ENCODE data around the gene SRBD1.

SRBD1 gene

GRCh38 chr2:45403036-45403435 lies 208.0 kb downstream of the SRBD1 start:
- DNase-seq (ENCODE audit: low read depth), result no peak
- TF ChIP-seq, protein P1, sequence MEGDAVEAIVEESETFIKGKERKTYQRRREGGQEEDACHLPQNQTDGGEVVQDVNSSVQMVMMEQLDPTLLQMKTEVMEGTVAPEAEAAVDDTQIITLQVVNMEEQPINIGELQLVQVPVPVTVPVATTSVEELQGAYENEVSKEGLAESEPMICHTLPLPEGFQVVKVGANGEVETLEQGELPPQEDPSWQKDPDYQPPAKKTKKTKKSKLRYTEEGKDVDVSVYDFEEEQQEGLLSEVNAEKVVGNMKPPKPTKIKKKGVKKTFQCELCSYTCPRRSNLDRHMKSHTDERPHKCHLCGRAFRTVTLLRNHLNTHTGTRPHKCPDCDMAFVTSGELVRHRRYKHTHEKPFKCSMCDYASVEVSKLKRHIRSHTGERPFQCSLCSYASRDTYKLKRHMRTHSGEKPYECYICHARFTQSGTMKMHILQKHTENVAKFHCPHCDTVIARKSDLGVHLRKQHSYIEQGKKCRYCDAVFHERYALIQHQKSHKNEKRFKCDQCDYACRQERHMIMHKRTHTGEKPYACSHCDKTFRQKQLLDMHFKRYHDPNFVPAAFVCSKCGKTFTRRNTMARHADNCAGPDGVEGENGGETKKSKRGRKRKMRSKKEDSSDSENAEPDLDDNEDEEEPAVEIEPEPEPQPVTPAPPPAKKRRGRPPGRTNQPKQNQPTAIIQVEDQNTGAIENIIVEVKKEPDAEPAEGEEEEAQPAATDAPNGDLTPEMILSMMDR (IDR thresholded peaks at IDR 0.05; ENCODE audit: control insufficient read depth, insufficient read depth, low read depth, low read length, missing control alignments), result no peak
- H3K4me3 ChIP-seq (ENCODE audit: control insufficient read depth, low read depth, low read length), result no peak overlapping the region

- TF ChIP-seq, protein P1 (IDR thresholded peaks at IDR 0.05; ENCODE audit: control insufficient read depth, insufficient read depth, low read depth, low read length, missing control alignments), result no peak
- DNase-seq (ENCODE audit: low read depth), result no peak
- H3K4me3 ChIP-seq (ENCODE audit: control insufficient read depth, low read depth, low read length), result no peak overlapping the region
These were observed 209.6 kb downstream of the SRBD1 start for GRCh38 chr2:45401431-45401922.

- H3K4me3 ChIP-seq (ENCODE audit: control insufficient read depth, low read depth, low read length), result no peak overlapping the region
- no peak for DNase-seq (ENCODE audit: low read depth)
- TF ChIP-seq, protein P1 (IDR thresholded peaks at IDR 0.05; ENCODE audit: control insufficient read depth, insufficient read depth, low read depth, low read length, missing control alignments), result no peak
These were observed 211.9 kb downstream of the SRBD1 start for GRCh38 chr2:45399040-45399784.

DNA sequence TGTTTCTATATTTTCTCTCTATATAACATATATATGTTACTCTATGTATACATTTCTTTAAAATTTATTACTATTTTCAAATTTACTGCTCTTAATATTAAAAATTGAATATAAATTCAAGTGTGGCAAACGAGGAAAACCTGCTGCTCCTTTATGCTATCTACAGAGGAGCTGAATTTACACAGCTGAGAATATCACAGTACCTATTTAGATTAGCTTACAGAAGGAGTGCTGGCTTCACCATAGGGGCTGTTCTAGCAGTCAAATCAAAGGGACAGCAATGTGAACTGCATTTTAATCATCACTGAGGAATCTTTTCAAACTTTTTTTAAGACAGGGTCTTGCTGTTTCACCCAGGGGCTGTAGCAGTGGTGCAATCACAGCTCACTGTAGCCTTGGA lies 213.8 kb downstream of the SRBD1 start:
- TF ChIP-seq, protein P1 (IDR thresholded peaks at IDR 0.05; ENCODE audit: control insufficient read depth, insufficient read depth, low read depth, low read length, missing control alignments), result no peak
- no peak overlapping the region for H3K4me3 ChIP-seq (ENCODE audit: control insufficient read depth, low read depth, low read length)
- no peak for DNase-seq (ENCODE audit: low read depth)

DNA sequence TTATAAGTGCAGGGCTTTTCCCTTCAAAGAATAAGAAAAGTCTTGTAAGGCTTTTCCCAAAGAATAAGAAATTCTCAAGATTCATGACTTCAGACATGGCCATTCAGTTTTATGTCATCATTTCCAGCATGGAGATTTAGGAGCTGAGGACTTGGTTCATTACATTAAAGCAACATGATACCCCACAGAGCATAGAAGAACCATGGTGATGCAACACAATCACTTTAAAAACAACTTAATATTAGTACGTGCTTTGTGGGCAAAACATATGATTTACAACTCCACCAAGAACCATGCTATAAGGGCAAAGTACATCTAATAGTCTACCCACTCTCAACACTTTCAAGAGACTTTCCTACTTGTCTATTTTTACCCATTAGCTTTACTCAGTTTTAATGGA lies 214.4 kb downstream of the SRBD1 start:
- TF ChIP-seq, protein P1 (IDR thresholded peaks at IDR 0.05; ENCODE audit: control insufficient read depth, insufficient read depth, low read depth, low read length, missing control alignments), result no peak
- DNase-seq (ENCODE audit: low read depth), result no peak
- H3K4me3 ChIP-seq (ENCODE audit: control insufficient read depth, low read depth, low read length), result no peak overlapping the region

DNA sequence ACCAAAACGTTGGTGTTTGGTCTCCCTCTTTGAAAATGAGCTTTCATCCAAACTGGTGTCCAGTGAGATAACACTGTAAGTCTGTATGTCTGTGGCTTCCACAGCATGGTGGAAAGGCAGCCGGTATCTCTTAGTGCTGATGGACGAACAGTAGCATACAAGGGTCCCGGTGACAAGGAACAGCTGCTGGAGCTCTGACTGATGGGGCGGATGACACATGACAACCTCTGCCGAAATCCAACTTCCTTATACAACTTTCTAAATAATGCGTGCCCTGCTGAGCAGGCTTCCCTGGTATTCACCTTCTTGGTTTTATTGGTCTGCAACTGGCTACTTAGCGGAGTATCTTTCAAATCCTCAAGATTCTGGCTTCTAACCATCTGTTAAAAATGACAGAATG lies 216.2 kb downstream of the SRBD1 start:
- no peak overlapping the region for H3K4me3 ChIP-seq (ENCODE audit: control insufficient read depth, low read depth, low read length)
- DNase-seq (ENCODE audit: low read depth), result no peak
- TF ChIP-seq, protein P1 (IDR thresholded peaks at IDR 0.05; ENCODE audit: control insufficient read depth, insufficient read depth, low read depth, low read length, missing control alignments), result no peak

Data from AG09309 (cell line).